Colonic mucosa (tissue), 4 donors: Measurements from ENCODE around the gene RUNX2. TPM values are rescaled to one million over a fixed set of nuclear protein-coding genes. Genes with fewer than 3 reads are reported as not detected.

Experiments
- DNase-seq: peaks from one replicate; pipeline ENCODE4 v3.0.0-alpha.2; 2020
- H3K27ac ChIP-seq: fragments of 200-600 bp; one replicate; pipeline ENCODE4 v1.8.0; 2021
- H3K27me3 ChIP-seq: fragments of 200-600 bp; one replicate; pipeline ENCODE4 v1.8.0; 2021
- H3K36me3 ChIP-seq: fragments of 200-600 bp; one replicate; pipeline ENCODE4 v1.8.0; 2021
- H3K4me1 ChIP-seq: fragments of 200-600 bp; one replicate; pipeline ENCODE4 v1.8.0; 2021; ENCODE audit warnings: mild to moderate bottlenecking
- H3K4me3 ChIP-seq: fragments of 200-600 bp; one replicate; pipeline ENCODE4 v1.8.0; 2021
- H3K9ac ChIP-seq, 2 donors: one replicate each; pipeline ENCODE4 v1.7.0; 2013; ENCODE audit warnings: control low read depth in 2 of 2, low read depth in 2 of 2, low read length in 2 of 2
- H3K9me3 ChIP-seq: fragments of 200-600 bp; one replicate; pipeline ENCODE4 v1.8.0; 2021
- intact Hi-C: fragments of 100-400 bp; cut with DNase I; formaldehyde crosslinking; loops from one replicate; pipeline ENCODE4 v1.14.1; 2022
- total RNA-seq, 2 donors: library from RNA; stranded (reverse); fragmentation: NEBNext Ultra II Directional in 1 of 2; extraction: Animal tissue kit (Norgen Biotek cat#: 25700) in 1 of 2; gene quantifications; one replicate each; pipeline ENCODE4 v1.2.1, GENCODE V29; 2021
- TF ChIP-seq, protein P1 (sequence below): fragments of 200-600 bp; IDR thresholded peaks from one replicate; pipeline ENCODE4 v1.8.0; 2022; ENCODE audit warnings: antibody characterized with exemption, mild to moderate bottlenecking
- donor health status: healthy.
- donor health status: DM: no; HTN: no; CAD: no.
- donor health status: DM: no; HTN: no; CAD: no.

RUNX2 gene
- total RNA-seq, 2 donors from 2014 or later = 1.7 to 2.6 TPM

DNA sequence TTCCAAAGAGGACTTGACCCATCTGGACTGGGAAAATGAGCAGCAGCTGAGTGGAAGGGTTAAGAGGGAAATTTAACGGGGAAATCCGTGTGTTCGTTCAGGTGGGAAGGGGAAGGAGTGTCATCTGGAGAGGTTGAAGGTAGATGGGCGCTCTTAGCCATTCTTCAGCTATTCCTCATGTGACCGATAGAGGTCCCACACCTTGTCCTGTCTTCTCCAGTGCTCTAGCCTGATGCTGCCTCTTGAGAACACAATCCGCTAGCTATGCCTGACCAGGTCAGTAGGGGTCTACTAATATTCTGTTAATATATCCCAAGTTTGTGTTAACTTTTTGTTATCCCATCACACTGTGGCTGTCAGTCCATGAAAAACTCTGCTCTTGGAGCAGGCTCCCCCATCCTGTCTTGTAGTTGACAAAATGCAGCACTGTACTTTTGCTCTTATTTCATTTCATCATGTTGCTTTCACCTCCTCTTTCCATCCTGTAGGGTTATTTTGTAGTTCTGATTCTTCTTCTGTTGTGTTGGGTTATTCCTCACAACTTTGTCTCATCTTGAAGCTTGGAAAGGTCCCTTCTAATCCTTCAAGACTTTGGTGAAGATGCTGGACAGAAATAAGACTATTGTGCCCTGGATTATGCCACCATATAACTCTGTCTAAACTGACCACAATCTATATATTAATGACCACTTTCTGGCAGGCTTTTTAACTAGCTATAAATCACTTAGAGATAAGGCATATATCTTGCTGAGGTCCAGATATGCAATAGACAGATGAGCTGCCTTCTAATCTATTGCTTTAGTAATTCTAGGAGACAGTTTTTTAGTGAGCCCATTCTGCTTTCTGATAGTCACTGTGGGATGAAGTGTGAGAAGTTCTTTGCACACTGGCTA, 173.0 kb downstream of the RUNX2 start:
- H3K4me1 ChIP-seq = no peaks in the 10 kb centered on the region
- TF ChIP-seq, protein P1, sequence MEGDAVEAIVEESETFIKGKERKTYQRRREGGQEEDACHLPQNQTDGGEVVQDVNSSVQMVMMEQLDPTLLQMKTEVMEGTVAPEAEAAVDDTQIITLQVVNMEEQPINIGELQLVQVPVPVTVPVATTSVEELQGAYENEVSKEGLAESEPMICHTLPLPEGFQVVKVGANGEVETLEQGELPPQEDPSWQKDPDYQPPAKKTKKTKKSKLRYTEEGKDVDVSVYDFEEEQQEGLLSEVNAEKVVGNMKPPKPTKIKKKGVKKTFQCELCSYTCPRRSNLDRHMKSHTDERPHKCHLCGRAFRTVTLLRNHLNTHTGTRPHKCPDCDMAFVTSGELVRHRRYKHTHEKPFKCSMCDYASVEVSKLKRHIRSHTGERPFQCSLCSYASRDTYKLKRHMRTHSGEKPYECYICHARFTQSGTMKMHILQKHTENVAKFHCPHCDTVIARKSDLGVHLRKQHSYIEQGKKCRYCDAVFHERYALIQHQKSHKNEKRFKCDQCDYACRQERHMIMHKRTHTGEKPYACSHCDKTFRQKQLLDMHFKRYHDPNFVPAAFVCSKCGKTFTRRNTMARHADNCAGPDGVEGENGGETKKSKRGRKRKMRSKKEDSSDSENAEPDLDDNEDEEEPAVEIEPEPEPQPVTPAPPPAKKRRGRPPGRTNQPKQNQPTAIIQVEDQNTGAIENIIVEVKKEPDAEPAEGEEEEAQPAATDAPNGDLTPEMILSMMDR = no peak
- intact Hi-C loops = no loop called here
- H3K4me3 ChIP-seq = no peak overlapping the region
- H3K9ac ChIP-seq = no peak overlapping the region
- H3K27ac ChIP-seq = no peak overlapping the region
- H3K9me3 ChIP-seq = no peaks in the 10 kb centered on the region
- H3K27me3 ChIP-seq = no peaks in the 10 kb centered on the region
- H3K36me3 ChIP-seq = no peaks in the 10 kb centered on the region
- DNase-seq = no peak

DNA sequence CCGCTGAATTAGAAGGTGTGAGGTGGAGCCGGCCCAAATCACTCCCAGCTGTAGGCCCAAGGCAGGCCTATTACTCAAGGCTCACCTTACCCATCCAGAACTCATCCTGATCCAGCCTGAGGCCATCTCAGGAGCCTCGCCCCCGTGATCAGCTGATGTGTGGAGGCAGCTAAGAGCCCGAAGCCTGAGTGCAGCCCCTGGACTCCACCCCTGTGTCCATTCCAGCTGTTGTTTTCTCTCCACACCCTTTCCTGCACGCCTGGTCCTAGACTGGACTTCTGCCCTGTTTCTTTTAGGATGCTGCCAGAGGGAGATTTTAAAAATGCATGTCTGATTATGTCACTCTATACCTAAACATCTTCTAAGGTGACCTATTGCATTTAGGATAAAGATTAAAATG, 174.3 kb downstream of the RUNX2 start:
- H3K36me3 ChIP-seq = no peaks in the 10 kb centered on the region
- DNase-seq = no peak
- H3K9ac ChIP-seq = no peak overlapping the region
- no peaks in the 10 kb centered on the region for H3K4me1 ChIP-seq
- H3K9me3 ChIP-seq = no peaks in the 10 kb centered on the region
- H3K27ac ChIP-seq = no peak overlapping the region
- H3K27me3 ChIP-seq = no peaks in the 10 kb centered on the region
- TF ChIP-seq, protein P1 = no peak
- intact Hi-C loops = no loop called here
- no peak overlapping the region for H3K4me3 ChIP-seq

DNA sequence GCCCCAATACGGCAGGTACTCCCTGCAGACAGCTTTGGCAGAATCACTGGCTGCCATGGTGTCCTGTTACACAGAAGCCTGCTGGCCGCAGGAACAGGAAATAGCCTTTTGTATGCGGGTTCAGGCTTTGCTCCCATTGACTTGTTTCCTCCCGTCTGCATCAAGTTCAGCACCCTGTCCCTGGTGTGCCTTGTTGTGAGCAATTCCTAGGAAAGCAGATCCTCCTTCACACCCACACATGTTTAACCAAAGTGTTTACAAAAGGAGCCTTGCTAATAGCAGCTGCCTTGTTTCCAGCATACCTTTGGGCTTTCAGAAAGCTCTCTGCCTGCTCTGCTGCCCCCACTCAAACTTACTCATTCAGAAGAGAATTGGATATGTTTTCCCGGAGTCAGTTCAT, 176.8 kb downstream of the RUNX2 start:
- Histone ChIP-seq H3K4me3 (no peak overlapping the region), H3K9me3 (no peaks in the 10 kb centered on the region), H3K27ac (no peak overlapping the region), H3K4me1 (no peaks in the 10 kb centered on the region), H3K9ac (no peak overlapping the region), H3K27me3 (no peaks in the 10 kb centered on the region), H3K36me3 (no peaks in the 10 kb centered on the region)
- TF ChIP-seq, protein P1 = no peak
- DNase-seq = no peak
- intact Hi-C loops = no loop called here

DNA sequence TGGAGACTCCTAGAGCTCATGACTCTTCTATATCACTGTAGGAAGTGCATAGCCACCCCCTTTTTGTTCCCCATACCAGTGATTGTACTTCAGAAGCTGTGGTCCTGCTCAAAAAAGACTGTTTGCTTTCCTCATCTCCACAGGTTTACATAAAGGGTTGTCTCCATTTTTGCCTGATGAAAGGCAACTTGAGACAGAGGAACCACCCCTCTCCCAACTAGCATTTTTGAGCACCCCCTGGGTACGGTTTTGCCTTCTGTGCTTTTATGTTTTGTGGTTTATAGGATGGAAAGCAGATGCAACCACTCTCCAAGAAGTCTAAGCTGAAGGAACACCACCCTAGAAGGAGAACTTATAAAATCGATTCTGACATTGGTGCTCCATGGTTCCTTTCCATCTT, 177.3 kb downstream of the RUNX2 start:
- no peaks in the 10 kb centered on the region for H3K4me1 ChIP-seq
- no peak overlapping the region for H3K9ac ChIP-seq
- no peaks in the 10 kb centered on the region for H3K27me3 ChIP-seq
- no peaks in the 10 kb centered on the region for H3K36me3 ChIP-seq
- intact Hi-C loops = no loop called here
- H3K9me3 ChIP-seq = no peaks in the 10 kb centered on the region
- TF ChIP-seq, protein P1 = no peak
- no peak overlapping the region for H3K4me3 ChIP-seq
- DNase-seq = no peak
- H3K27ac ChIP-seq = no peak overlapping the region

DNA sequence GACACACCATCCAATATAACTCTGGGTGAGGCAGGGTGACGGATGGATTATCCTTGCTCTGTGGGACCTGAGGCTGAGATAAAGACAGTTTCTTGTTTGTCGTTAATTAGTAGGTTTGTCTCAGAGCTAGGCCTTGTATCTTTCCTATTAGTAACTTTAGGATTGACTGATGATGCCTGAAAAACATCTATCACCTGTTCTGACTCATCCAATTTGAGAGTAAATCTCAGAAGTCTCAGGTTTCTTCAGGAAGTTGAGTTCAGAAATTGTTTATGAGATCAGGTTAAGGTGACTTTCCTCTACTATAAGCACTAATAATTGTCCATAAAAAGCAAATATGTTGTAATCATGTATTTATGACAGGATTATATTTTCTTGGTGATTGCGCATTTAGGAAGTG, 179.1 kb downstream of the RUNX2 start:
- Histone ChIP-seq H3K27ac (no peak overlapping the region), H3K36me3 (no peaks in the 10 kb centered on the region), H3K27me3 (no peaks in the 10 kb centered on the region), H3K9ac (no peak overlapping the region), H3K4me1 (no peaks in the 10 kb centered on the region), H3K9me3 (no peaks in the 10 kb centered on the region), H3K4me3 (no peak overlapping the region)
- TF ChIP-seq, protein P1 = no peak
- DNase-seq = no peak
- intact Hi-C loops = no loop called here
